Astrocyte of the spinal cord (primary cell): ENCODE measurements around the gene TMEM8B.

Experiments
- DNase-seq: peaks from one replicate; pipeline ENCODE4 v3.0.0; 2011; ENCODE audit warnings: low read depth, low spot score
- H3K4me3 ChIP-seq: 2 replicates; pipeline ENCODE4 v1.5.1; 2011; ENCODE audit warnings: low read depth, mild to moderate bottlenecking, low read length, moderate library complexity
- in situ Hi-C: cut with HindIII; loops from 2 replicates; pipeline ENCODE4 v1.10.0; 2017; ENCODE audit warnings: low sequenced_read_pairs
- TF ChIP-seq, protein P1 (sequence below): IDR thresholded peaks from 2 replicates; pipeline ENCODE4 v1.5.1; 2012; ENCODE audit warnings: low read depth, mild to moderate bottlenecking, low read length, inconsistent platforms

TMEM8B gene

DNA sequence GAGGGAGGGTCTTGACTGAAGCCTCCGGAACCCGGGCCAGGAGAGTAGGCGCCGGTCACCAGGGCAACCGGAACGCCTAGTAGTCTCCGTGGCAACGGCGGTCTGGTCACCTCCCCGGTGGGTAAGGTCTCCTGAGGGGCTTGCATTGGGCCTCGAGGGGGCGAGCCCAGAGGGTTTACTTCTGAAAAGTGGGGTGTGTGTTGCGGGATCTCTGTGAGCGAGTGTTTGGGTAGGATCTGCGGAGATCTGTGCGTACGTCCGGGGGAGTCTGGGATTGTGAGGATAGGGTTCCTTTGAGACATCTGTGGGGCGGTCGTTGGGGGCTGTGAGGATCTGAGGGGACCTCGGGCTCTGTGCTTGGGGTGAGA, 328 bp upstream of the TMEM8B start, which contains the start of gene FAM221B:
FAM221B (minus strand) TSS at position 17 of the 368 bp plus-strand sequence. CDS start 2,571 bp downstream, outside the sequence.
- no peak for DNase-seq
- in situ Hi-C loops, result no loop called here
- TF ChIP-seq, protein P1, sequence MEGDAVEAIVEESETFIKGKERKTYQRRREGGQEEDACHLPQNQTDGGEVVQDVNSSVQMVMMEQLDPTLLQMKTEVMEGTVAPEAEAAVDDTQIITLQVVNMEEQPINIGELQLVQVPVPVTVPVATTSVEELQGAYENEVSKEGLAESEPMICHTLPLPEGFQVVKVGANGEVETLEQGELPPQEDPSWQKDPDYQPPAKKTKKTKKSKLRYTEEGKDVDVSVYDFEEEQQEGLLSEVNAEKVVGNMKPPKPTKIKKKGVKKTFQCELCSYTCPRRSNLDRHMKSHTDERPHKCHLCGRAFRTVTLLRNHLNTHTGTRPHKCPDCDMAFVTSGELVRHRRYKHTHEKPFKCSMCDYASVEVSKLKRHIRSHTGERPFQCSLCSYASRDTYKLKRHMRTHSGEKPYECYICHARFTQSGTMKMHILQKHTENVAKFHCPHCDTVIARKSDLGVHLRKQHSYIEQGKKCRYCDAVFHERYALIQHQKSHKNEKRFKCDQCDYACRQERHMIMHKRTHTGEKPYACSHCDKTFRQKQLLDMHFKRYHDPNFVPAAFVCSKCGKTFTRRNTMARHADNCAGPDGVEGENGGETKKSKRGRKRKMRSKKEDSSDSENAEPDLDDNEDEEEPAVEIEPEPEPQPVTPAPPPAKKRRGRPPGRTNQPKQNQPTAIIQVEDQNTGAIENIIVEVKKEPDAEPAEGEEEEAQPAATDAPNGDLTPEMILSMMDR, result no peak
- H3K4me3 ChIP-seq, result peak within 1 kb of the TSS; percentile 67

DNA sequence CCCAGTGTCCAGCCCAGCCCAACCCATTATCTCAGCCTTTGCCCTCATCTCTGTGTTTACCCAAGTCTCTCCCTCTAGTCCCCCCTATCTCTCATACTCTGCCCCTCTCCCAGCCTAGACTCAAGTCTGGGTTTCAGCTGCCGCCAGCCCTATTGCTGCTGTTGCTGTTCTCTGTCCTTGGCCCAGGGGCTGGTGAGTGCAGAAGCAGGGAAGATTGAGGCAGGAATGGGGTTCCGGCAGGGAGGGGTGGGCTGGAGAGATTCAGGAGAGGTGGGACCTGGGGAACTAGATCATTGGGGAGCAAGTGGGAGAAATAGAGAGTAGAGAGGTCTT, 702 bp downstream of the TMEM8B start:
- in situ Hi-C loops, result no loop called here
- DNase-seq, result no peak
- TF ChIP-seq, protein P1, result no peak
- peak overlapping the region; percentile 67 for H3K4me3 ChIP-seq

GRCh38 chr9:35831040-35831439, 2.0 kb downstream of the TMEM8B start:
- H3K4me3 ChIP-seq, result no peak overlapping the region
- TF ChIP-seq, protein P1, result no peak
- no peak for DNase-seq
- in situ Hi-C loops, result no loop called here

- TF ChIP-seq, protein P1, result no peak
- DNase-seq, result no peak
- in situ Hi-C loops, result no loop called here
- no peak overlapping the region for H3K4me3 ChIP-seq
Observed at GRCh38 chr9:35832814-35833213, 3.8 kb downstream of the TMEM8B start.

DNA sequence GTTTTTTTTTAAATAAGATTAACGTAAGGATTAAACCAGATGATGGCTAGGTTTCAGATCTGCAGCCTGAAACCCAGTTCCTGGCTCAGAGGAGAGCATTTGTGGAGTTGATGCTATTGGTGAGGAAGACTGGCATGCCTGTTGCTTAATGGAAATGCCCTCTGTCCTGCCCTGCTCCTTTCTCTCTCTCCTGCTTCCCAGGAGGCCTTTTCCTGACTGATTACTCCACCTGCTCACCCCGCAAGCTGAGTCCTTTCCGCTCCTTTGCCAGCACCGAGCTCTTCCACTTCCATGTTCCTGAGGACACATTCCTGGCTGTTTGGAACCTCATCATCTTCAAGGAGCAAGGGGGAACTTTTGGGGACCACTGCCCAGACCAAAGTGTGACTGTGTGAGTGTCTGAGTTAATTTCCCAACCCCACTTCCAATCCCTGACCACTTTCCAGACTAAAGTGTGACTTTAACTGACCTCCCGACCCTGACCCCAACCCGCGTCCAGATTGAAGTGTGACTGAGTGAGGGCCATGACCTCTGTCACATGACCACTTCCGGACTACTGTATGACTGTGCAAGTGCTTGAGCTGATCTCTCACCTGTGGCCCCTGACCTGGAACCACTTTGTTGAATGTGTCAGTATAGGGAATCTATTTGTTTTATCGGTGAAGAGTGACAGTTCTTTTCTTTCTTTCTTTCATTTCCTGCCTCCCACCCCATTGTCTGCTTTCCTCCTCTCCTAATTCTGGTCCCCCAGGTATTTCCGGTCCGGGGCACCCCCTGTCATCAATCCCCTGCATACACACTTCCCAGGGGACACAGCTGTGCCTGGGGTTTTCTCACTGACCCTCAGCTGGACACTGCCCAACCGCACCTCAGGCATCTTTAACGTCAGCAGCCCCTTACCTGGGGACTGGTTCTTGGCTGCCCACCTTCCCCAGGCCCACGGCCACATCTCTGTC, 5.5 kb downstream of the TMEM8B start:
- TF ChIP-seq, protein P1, result no peak
- DNase-seq, result no peak
- in situ Hi-C loops, result no loop called here
- no peak overlapping the region for H3K4me3 ChIP-seq

DNA sequence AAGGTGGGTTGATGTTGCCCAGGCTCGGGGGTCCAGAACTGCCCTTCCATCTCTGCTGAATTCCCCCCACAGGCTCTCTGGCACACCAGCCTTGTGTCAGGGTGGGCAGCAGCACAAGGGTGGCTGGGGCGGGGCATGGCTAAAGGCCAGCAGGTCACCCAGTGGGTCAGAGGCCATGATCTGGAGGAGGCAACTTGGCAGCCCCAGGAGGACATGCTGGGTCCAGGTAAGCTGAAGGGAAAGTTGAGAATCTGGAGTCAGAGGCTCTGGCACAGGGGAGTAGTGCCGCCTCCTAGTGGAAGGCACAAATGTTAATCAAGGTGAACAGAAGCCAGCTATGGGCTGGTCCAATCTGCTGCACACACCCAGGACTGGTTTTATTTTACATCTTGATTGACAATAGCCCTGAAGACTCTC, 6.2 kb downstream of the TMEM8B start:
- H3K4me3 ChIP-seq, result no peak overlapping the region
- no peak for DNase-seq
- TF ChIP-seq, protein P1, result peak; percentile 43
- in situ Hi-C loops, result no loop called here
